ENCODE results near the gene TRIO. TPM values are rescaled to one million over a fixed set of nuclear protein-coding genes. Genes with fewer than 3 reads are reported as not detected.

Gene TRIO
- polyA plus RNA-seq, 1 donor (not counting 4 experiments of a cell fraction or from before 2014, with no cell fraction given) = 57.2 TPM

GRCh38 chr5:14172149-14172795, 29.1 kb downstream of the TRIO start:
- dilution Hi-C loops (cut with MboI; ENCODE audit: extremely low pct_ligation_motif_present, low sequenced_read_pairs) = no loop called here
- no peak overlapping the region for H3K9ac ChIP-seq (ENCODE audit: control insufficient read depth, extremely low read depth, insufficient read depth, low read length)
- no peak for DNase-seq (ENCODE audit: low read depth, low spot score)
- H3K4me3 ChIP-seq (ENCODE audit: control insufficient read depth in 2 of 3, extremely low read depth in 1 of 3, insufficient read depth in 2 of 3, low read depth in 1 of 3, low read length in 3 of 3) = no peak overlapping the region
- no peak for FAIRE-seq
- H3K9me3 ChIP-seq (ENCODE audit: control insufficient read depth, low read depth, low read length) = no peaks in the 10 kb centered on the region
- H3K4me1 ChIP-seq (ENCODE audit: control insufficient read depth, extremely low read depth, insufficient read depth, low read length) = peaks cover 47% of the 10 kb centered on the region
- H3K79me2 ChIP-seq (ENCODE audit: control insufficient read depth, insufficient read depth, low read length) = peaks cover 99% of the 10 kb centered on the region
- TF ChIP-seq CTCF (optimal IDR thresholded peaks at IDR 0.05 in 1 of 3, IDR thresholded peaks at IDR 0.05 in 1 of 3, conservative IDR thresholded peaks at IDR 0.05 in 1 of 3; ENCODE audit: extremely low read depth in 1 of 3, insufficient read depth in 2 of 3, low read length in 3 of 3) (no peak), EZH2 (IDR thresholded peaks at IDR 0.05; ENCODE audit: low read length) (no peak)
- no peak overlapping the region for H3K4me2 ChIP-seq (ENCODE audit: control insufficient read depth, extremely low read depth, insufficient read depth, low read depth, low read length)
- H3K9me1 ChIP-seq (ENCODE audit: control insufficient read depth, extremely low read depth, insufficient read depth, low read length) = no peaks in the 10 kb centered on the region
- H2AFZ ChIP-seq (ENCODE audit: control insufficient read depth, low read length) = no peak overlapping the region
- H3K27me3 ChIP-seq (ENCODE audit: control insufficient read depth, extremely low read depth, insufficient read depth, low read length) = no peaks in the 10 kb centered on the region
- H3K36me3 ChIP-seq (ENCODE audit: control insufficient read depth in 2 of 2, extremely low read depth in 1 of 2, insufficient read depth in 2 of 2, low read length in 2 of 2) = no peaks in the 10 kb centered on the region
- peaks cover 22% of the 10 kb centered on the region for H4K20me1 ChIP-seq (ENCODE audit: control insufficient read depth, extremely low read depth, insufficient read depth, low read length)
- H3K27ac ChIP-seq (ENCODE audit: control insufficient read depth, insufficient read depth, low read length) = no peak overlapping the region

- DNase-seq (ENCODE audit: low read depth, low spot score) (no peak), FAIRE-seq (no peak)
- no peaks in the 10 kb centered on the region for H3K9me3 ChIP-seq (ENCODE audit: control insufficient read depth, low read depth, low read length)
- H3K36me3 ChIP-seq (ENCODE audit: control insufficient read depth in 2 of 2, extremely low read depth in 1 of 2, insufficient read depth in 2 of 2, low read length in 2 of 2) = no peaks in the 10 kb centered on the region
- H3K9ac ChIP-seq (ENCODE audit: control insufficient read depth, extremely low read depth, insufficient read depth, low read length) = peak overlapping the region; percentile 14
- no peaks in the 10 kb centered on the region for H3K9me1 ChIP-seq (ENCODE audit: control insufficient read depth, extremely low read depth, insufficient read depth, low read length)
- peaks cover 99% of the 10 kb centered on the region for H3K79me2 ChIP-seq (ENCODE audit: control insufficient read depth, insufficient read depth, low read length)
- no peaks in the 10 kb centered on the region for H3K27me3 ChIP-seq (ENCODE audit: control insufficient read depth, extremely low read depth, insufficient read depth, low read length)
- dilution Hi-C loops (cut with MboI; ENCODE audit: extremely low pct_ligation_motif_present, low sequenced_read_pairs) = no loop called here
- no peak overlapping the region for H2AFZ ChIP-seq (ENCODE audit: control insufficient read depth, low read length)
- no peak for TF ChIP-seq EZH2 (IDR thresholded peaks at IDR 0.05; ENCODE audit: low read length)
- TF ChIP-seq CTCF (optimal IDR thresholded peaks at IDR 0.05 in 1 of 3, IDR thresholded peaks at IDR 0.05 in 1 of 3, conservative IDR thresholded peaks at IDR 0.05 in 1 of 3; ENCODE audit: extremely low read depth in 1 of 3, insufficient read depth in 2 of 3, low read length in 3 of 3) = no peak
- H3K4me3 ChIP-seq (ENCODE audit: control insufficient read depth in 2 of 3, extremely low read depth in 1 of 3, insufficient read depth in 2 of 3, low read depth in 1 of 3, low read length in 3 of 3) = no peak overlapping the region
- H3K4me1 ChIP-seq (ENCODE audit: control insufficient read depth, extremely low read depth, insufficient read depth, low read length) = peaks cover 42% of the 10 kb centered on the region
- peaks cover 12% of the 10 kb centered on the region for H4K20me1 ChIP-seq (ENCODE audit: control insufficient read depth, extremely low read depth, insufficient read depth, low read length)
- H3K27ac ChIP-seq (ENCODE audit: control insufficient read depth, insufficient read depth, low read length) = peak overlapping the region; percentile 42
- H3K4me2 ChIP-seq (ENCODE audit: control insufficient read depth, extremely low read depth, insufficient read depth, low read depth, low read length) = peak overlapping the region; percentile 43
Observed at GRCh38 chr5:14173377-14174229, 30.5 kb downstream of the TRIO start.

All from keratinocyte (primary cell).